HepG2 (cell line): Measurements from ENCODE around the gene DCTN4. TPM values are rescaled to one million over a fixed set of nuclear protein-coding genes. Genes with fewer than 3 reads are reported as not detected.

Experiments
- ATAC-seq: fragments of 200-7000 bp; cut with Tn5 transposase; 3 replicates; pipeline ENCODE4 v1.9.1; 2020; ENCODE audit warnings: mild to moderate bottlenecking, moderate library complexity
- BruUV-seq: library from RNA; stranded (reverse); fragments of 400-500 nt; replicated peaks from 2 replicates; lab custom pipeline; 2021; lab: Mats Ljungman, UMichigan
- CTCF ChIA-PET: fragments of 300-600 bp; formaldehyde crosslinking; extraction: SDS; loops from one replicate; lab custom pipeline; 2021; ENCODE audit warnings: low total read pairs, inconsistent platforms, low intra/inter-chr PET ratio; lab: Yijun Ruan, JAX
- POLR2A ChIA-PET: fragments of 350-600 bp; sonication (Branson Sonifier 250); formaldehyde crosslinking; loops from one replicate; lab custom pipeline; 2020; ENCODE audit warnings: antibody characterized with exemption, inconsistent platforms; lab: Yijun Ruan, JAX
- DNase-seq: peaks from one replicate; pipeline ENCODE4 v3.0.0-alpha.2; 2015; ENCODE audit warnings: low spot score
- FAIRE-seq: peaks from 3 replicates; lab custom pipeline; 2011; peaks lifted over from hg19 to GRCh38; lab: Jason Lieb, UNC
- H2AFZ ChIP-seq: one replicate; pipeline ENCODE4 v1.6.1; 2011; ENCODE audit warnings: low read length, inconsistent platforms
- H3K27ac ChIP-seq: fragments of 300-600 bp; 3 replicates; pipeline ENCODE4 v1.8.0; 2011; ENCODE audit warnings: mixed run types, mild to moderate bottlenecking, mixed read lengths, low read length, inconsistent platforms; ENCODE audit not compliant: insufficient read depth; ENCODE audit errors: extremely low read length
- H3K27me3 ChIP-seq, 2 experiments: fragments of 200-600 bp in 1 of 2; 2 replicates in 1 of 2; 3 replicates in 1 of 2; pipeline versions ENCODE4 v1.6.0 to v1.8.0; 2011; ENCODE audit warnings: low read length in 2 of 2, mild to moderate bottlenecking in 2 of 2, moderate library complexity in 2 of 2, inconsistent platforms in 1 of 2; ENCODE audit not compliant: insufficient read depth in 2 of 2, control insufficient read depth in 1 of 2
- H3K36me3 ChIP-seq, 2 experiments: fragments of 200-600 bp in 1 of 2; replicated peaks in 1 of 2; 2 replicates in 1 of 2; 3 replicates in 1 of 2; pipeline versions ENCODE4 v1.5.1 to v1.8.0; 2011; ENCODE audit warnings: low read length in 2 of 2, inconsistent platforms in 1 of 2; ENCODE audit not compliant: insufficient read depth in 2 of 2, control insufficient read depth in 1 of 2
- H3K4me1 ChIP-seq: 2 replicates; pipeline ENCODE4 v1.5.1; 2012; ENCODE audit warnings: low read length, inconsistent platforms; ENCODE audit not compliant: insufficient read depth
- H3K4me2 ChIP-seq: 2 replicates; pipeline ENCODE4 v1.6.0; 2011; ENCODE audit warnings: low read depth, low read length, inconsistent platforms
- H3K4me3 ChIP-seq, 3 experiments: fragments of 200-600 bp in 1 of 3; sonication (generic), shearing (Covaris generic) in 1 of 3; replicated peaks in 1 of 3; 2 replicates each; pipeline ENCODE4 v1.5.1; 2011 to 2016; ENCODE audit warnings: low read length in 3 of 3, inconsistent platforms in 2 of 3, low read depth in 2 of 3, mild to moderate bottlenecking in 2 of 3, control low read depth in 1 of 3, mixed read lengths in 1 of 3; ENCODE audit not compliant: insufficient read depth in 1 of 3
- H3K79me2 ChIP-seq: one replicate; pipeline ENCODE4 v1.6.1; 2011; ENCODE audit warnings: low read length, inconsistent platforms; ENCODE audit not compliant: insufficient read depth
- H3K9ac ChIP-seq: 2 replicates; pipeline ENCODE4 v1.6.0; 2011; ENCODE audit warnings: mild to moderate bottlenecking, low read depth, low read length, inconsistent platforms; ENCODE audit not compliant: insufficient read depth
- H3K9me3 ChIP-seq: 2 replicates; pipeline ENCODE4 v1.5.1; 2012; ENCODE audit warnings: mild to moderate bottlenecking, low read length
- H4K20me1 ChIP-seq: 2 replicates; pipeline ENCODE4 v1.6.0; 2011; ENCODE audit warnings: inconsistent platforms, mild to moderate bottlenecking, low read length, moderate library complexity; ENCODE audit not compliant: insufficient read depth
- JUNB ChIP-seq: sonication (generic); formaldehyde crosslinking; IDR thresholded peaks from 2 replicates; pipeline ENCODE4 v1.8.0; 2022; ENCODE audit warnings: missing genetic modification reagents, mild to moderate bottlenecking, borderline replicate concordance
- KLF11 ChIP-seq: IDR thresholded peaks from 2 replicates; pipeline ENCODE4 v1.6.1; 2016; ENCODE audit warnings: missing compliant biosample characterization
- MTERF4 ChIP-seq: sonication (generic); formaldehyde crosslinking; IDR thresholded peaks from 2 replicates; pipeline ENCODE4 v1.8.0; 2023; ENCODE audit warnings: mild to moderate bottlenecking, missing genetic modification reagents
- MZF1 ChIP-seq: sonication (generic); formaldehyde crosslinking; IDR thresholded peaks from 2 replicates; pipeline ENCODE4 v1.8.1; 2023; ENCODE audit warnings: mild to moderate bottlenecking, missing genetic modification reagents, borderline replicate concordance
- NCOR1 ChIP-seq: fragments of 200-600 bp; sonication (generic); IDR thresholded peaks from 2 replicates; pipeline ENCODE4 v1.7.0; 2017; ENCODE audit warnings: antibody characterized with exemption, low read length, borderline replicate concordance
- NFE2L2 ChIP-seq: fragments of 150-350 bp; IDR thresholded peaks from 2 replicates; pipeline ENCODE4 v1.6.1; 2014; ENCODE audit warnings: low read length
- NFKB2 ChIP-seq: sonication (generic); formaldehyde crosslinking; IDR thresholded peaks from 2 replicates; pipeline ENCODE4 v1.4.0; 2020; ENCODE audit warnings: missing genetic modification reagents, borderline replicate concordance
- RXRB ChIP-seq: IDR thresholded peaks from 2 replicates; pipeline ENCODE4 v1.6.1; 2016; ENCODE audit warnings: borderline replicate concordance, missing genetic modification reagents, missing compliant biosample characterization
- ZBTB4 ChIP-seq: sonication (generic); formaldehyde crosslinking; IDR thresholded peaks from 2 replicates; pipeline ENCODE4 v1.4.0; 2020; ENCODE audit warnings: missing genetic modification reagents, mild to moderate bottlenecking, borderline replicate concordance
- ZNF121 ChIP-seq: sonication (generic); formaldehyde crosslinking; IDR thresholded peaks from 2 replicates; pipeline ENCODE4 v1.5.0; 2020; ENCODE audit warnings: mild to moderate bottlenecking, missing genetic modification reagents
- ZNF724P ChIP-seq: sonication (generic); formaldehyde crosslinking; IDR thresholded peaks from 2 replicates; pipeline ENCODE4 v1.8.0; 2022; ENCODE audit warnings: missing genetic modification reagents, borderline replicate concordance
- ZNF782 ChIP-seq: sonication (generic); formaldehyde crosslinking; IDR thresholded peaks from 2 replicates; pipeline ENCODE4 v1.4.0; 2020; ENCODE audit warnings: missing genetic modification reagents, mild to moderate bottlenecking, borderline replicate concordance
- ZSCAN5A ChIP-seq: sonication (generic); formaldehyde crosslinking; IDR thresholded peaks from 2 replicates; pipeline ENCODE4 v1.8.0; 2022; ENCODE audit warnings: mild to moderate bottlenecking, missing genetic modification reagents, borderline replicate concordance
- WGBS: methylation state at CpG from one replicate; pipeline ENCODE4 v1.1.6; 2017; ENCODE audit warnings: low lambda C conversion rate; 5-methylcytosine and 5-hydroxymethylcytosine counted together
- in situ Hi-C: cut with HindIII; loops from 2 replicates; pipeline ENCODE4 v1.10.0; 2017; ENCODE audit warnings: low pct_unique_long_range_greater_than_20kb; ENCODE audit not compliant: extremely low pct_ligation_motif_present
- intact Hi-C: fragments of 100-400 bp; cut with micrococcal nuclease; formaldehyde crosslinking; loops from one replicate; pipeline ENCODE4 v1.10.0; 2022; ENCODE audit not compliant: unreplicated experiment
- polyA plus RNA-seq, 8 experiments: library from polyadenylated mRNA; depleted of rRNA in 3 of 8; stranded (reverse) in 7 of 8; unstranded in 1 of 8; fragments of >200 nt; fragmentation: Illumina TruSeq in 4 of 8; extraction: Trizol in 4 of 8; gene quantifications; 2 replicates each; pipeline versions ENCODE4 v1.2.1 to v1.2.3, GENCODE V29; 2011 to 2016; ENCODE audit warnings: low read depth in 4 of 8, missing spikeins in 1 of 8, mixed read lengths in 1 of 8; ENCODE audit not compliant: insufficient read depth in 1 of 8
- total RNA-seq, 5 experiments: library from RNA; depleted of rRNA; stranded (reverse); fragments of >200 nt; fragmentation: Illumina TruSeq; extraction: Trizol; gene quantifications; 2 replicates each; pipeline ENCODE4 v1.2.3, GENCODE V29; 2016; ENCODE audit warnings: low read depth in 1 of 5
- TF ChIP-seq, protein P1 (sequence below): sonication (generic); formaldehyde crosslinking; IDR thresholded peaks from 2 replicates; pipeline ENCODE4 v1.4.0; 2020; ENCODE audit warnings: missing genetic modification reagents

DCTN4 gene
- total and polyA plus RNA-seq, 2 of the 13 experiments (the other 11 are each of a cell fraction or from before 2014, with no cell fraction given) = 24.1 to 26.9 TPM

- no peaks in the 10 kb centered on the region for H3K9me3 ChIP-seq
- H3K4me1 ChIP-seq = peaks cover 20% of the 10 kb centered on the region
- intact Hi-C loops = no loop called here
- H3K4me2 ChIP-seq = no peak overlapping the region
- no TSS peak for BruUV-seq
- H3K36me3 ChIP-seq = peaks cover 8 to 44% of the 10 kb centered on the region in 2 experiments
- ChIA-PET POLR2A (no interaction called here), CTCF (no interaction called here)
- FAIRE-seq = no peak
- H3K4me3 ChIP-seq = no peak overlapping the region
- no peak for ATAC-seq
- in situ Hi-C loops = no loop called here
- no peaks in the 10 kb centered on the region; the same call in 1 of the 2 replicates for H4K20me1 ChIP-seq
- H3K27ac ChIP-seq = no peak overlapping the region
- no peak overlapping the region for H2AFZ ChIP-seq
- H3K9ac ChIP-seq = no peak overlapping the region
- DNase-seq = no peak
- peaks cover 49% of the 10 kb centered on the region for H3K79me2 ChIP-seq
- WGBS = 100% methylated on average over 1 of the region's 1 CpG
- H3K27me3 ChIP-seq = no peaks in the 10 kb centered on the region
- TF ChIP-seq NFKB2 (CRISPR knock-in tag) (no peak), ZNF782 (CRISPR knock-in tag) (no peak), ZNF724P (CRISPR knock-in tag) (no peak), RXRB (CRISPR knock-in tag) (no peak), NFE2L2 (no peak), ZSCAN5A (no peak), KLF11 (no peak), MTERF4 (no peak), NCOR1 (no peak), ZBTB4 (CRISPR knock-in tag) (no peak), JUNB (no peak), MZF1 (CRISPR knock-in tag) (no peak), ZNF121 (CRISPR knock-in tag) (no peak)
- TF ChIP-seq, protein P1, sequence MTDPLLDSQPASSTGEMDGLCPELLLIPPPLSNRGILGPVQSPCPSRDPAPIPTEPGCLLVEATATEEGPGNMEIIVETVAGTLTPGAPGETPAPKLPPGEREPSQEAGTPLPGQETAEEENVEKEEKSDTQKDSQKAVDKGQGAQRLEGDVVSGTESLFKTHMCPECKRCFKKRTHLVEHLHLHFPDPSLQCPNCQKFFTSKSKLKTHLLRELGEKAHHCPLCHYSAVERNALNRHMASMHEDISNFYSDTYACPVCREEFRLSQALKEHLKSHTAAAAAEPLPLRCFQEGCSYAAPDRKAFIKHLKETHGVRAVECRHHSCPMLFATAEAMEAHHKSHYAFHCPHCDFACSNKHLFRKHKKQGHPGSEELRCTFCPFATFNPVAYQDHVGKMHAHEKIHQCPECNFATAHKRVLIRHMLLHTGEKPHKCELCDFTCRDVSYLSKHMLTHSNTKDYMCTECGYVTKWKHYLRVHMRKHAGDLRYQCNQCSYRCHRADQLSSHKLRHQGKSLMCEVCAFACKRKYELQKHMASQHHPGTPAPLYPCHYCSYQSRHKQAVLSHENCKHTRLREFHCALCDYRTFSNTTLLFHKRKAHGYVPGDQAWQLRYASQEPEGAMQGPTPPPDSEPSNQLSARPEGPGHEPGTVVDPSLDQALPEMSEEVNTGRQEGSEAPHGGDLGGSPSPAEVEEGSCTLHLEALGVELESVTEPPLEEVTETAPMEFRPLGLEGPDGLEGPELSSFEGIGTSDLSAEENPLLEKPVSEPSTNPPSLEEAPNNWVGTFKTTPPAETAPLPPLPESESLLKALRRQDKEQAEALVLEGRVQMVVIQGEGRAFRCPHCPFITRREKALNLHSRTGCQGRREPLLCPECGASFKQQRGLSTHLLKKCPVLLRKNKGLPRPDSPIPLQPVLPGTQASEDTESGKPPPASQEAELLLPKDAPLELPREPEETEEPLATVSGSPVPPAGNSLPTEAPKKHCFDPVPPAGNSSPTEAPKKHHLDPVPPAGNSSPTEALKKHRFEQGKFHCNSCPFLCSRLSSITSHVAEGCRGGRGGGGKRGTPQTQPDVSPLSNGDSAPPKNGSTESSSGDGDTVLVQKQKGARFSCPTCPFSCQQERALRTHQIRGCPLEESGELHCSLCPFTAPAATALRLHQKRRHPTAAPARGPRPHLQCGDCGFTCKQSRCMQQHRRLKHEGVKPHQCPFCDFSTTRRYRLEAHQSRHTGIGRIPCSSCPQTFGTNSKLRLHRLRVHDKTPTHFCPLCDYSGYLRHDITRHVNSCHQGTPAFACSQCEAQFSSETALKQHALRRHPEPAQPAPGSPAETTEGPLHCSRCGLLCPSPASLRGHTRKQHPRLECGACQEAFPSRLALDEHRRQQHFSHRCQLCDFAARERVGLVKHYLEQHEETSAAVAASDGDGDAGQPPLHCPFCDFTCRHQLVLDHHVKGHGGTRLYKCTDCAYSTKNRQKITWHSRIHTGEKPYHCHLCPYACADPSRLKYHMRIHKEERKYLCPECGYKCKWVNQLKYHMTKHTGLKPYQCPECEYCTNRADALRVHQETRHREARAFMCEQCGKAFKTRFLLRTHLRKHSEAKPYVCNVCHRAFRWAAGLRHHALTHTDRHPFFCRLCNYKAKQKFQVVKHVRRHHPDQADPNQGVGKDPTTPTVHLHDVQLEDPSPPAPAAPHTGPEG (CRISPR knock-in tag) = no peak
Measured at GRCh38 chr5:150753863-150754262, 5.0 kb downstream of the DCTN4 start.
